ENCODE results near the gene BEND6. TPM values are rescaled to one million over a fixed set of nuclear protein-coding genes. Genes with fewer than 3 reads are reported as not detected.

Gene BEND6
- polyA plus RNA-seq, 3 donors from 2014 or later: 0.29 to 0.73 TPM; not detected in 1

- no peaks in the 10 kb centered on the region for H3K27me3 Mint-ChIP-seq (ENCODE audit: low read depth in 3 of 3)
- no peak overlapping the region for H3K27ac Mint-ChIP-seq
- H3K4me3 Mint-ChIP-seq: no peak overlapping the region
- DNase-seq: no peak
- H3K36me3 Mint-ChIP-seq: peaks cover 0 to 12% (median 0%) of the 10 kb centered on the region in 3 donors
- H3K4me1 Mint-ChIP-seq: no peaks in the 10 kb centered on the region
- H3K9me3 Mint-ChIP-seq: no peaks in the 10 kb centered on the region
Measured at GRCh38 chr6:57074383-57074782, 119.5 kb downstream of the BEND6 start.

- Mint-ChIP-seq H3K4me3 (no peak overlapping the region), H3K27ac (no peak overlapping the region), H3K4me1 (no peaks in the 10 kb centered on the region), H3K27me3 (ENCODE audit: low read depth in 3 of 3) (peaks cover 0 to 1% (median 0%) of the 10 kb centered on the region in 3 donors), H3K9me3 (peaks cover 0 to under 1% (median 0%) of the 10 kb centered on the region in 6 donors), H3K36me3 (peaks cover 0 to 9% (median 0%) of the 10 kb centered on the region in 3 donors)
- DNase-seq: no peak
Measured at GRCh38 chr6:57075092-57075491, 120.2 kb downstream of the BEND6 start.

Other genes starting within 250 kb of the BEND6 start
- gene KIAA1586, start 91.6 kb downstream of the BEND6 start, polyA plus RNA-seq: 1 to 10 TPM; 2.6 to 7.9 (median 6.1) TPM
- 10 to 100 TPM; 10.2 to 26.0 (median 11.8) TPM for gene ZNF451, start 135.1 kb downstream of the BEND6 start, polyA plus RNA-seq
- 1 to 10 TPM; 1.2 to 1.8 (median 1.7) TPM for gene BAG2, start 217.2 kb downstream of the BEND6 start, polyA plus RNA-seq

Measured in immature natural killer cell (primary cell).